ENCODE results near the gene TSPO. TPM values are rescaled to one million over a fixed set of nuclear protein-coding genes. Genes with fewer than 3 reads are reported as not detected.

TSPO gene
- total RNA-seq, 1 experiment from 2014 or later, result 144 TPM

DNA sequence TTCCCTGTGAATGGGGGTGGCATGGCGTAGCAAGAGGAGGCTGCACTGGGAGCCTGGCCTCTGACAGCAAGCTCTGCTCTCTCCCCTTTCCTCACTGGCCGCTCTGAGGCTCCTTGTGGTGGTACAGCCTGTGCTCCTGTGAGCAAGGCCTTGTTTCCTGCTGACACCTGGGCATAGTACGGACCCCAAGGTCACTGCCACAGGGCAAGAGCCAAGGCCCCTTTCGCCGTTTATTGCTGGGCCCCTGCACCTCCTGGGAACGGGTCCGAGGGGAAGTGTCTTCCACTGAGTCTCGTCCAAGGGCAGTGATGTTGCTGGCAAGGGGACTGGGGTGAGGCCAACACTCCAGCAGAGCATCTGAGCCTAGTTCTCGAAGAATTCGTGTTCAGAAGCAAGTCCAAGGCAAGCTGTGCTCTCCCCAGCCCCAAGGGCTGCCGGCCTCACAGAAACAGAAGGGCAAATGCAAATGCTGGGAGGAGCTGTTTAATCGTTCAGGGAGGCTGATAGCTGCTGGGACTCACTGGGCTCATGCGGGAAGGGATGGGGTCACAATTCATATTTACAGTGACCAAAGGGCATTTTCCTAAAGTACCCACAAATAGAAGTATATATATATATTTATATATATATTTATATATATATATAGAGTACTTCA, 51.5 kb downstream of the TSPO start:
- intact Hi-C loops (cut with micrococcal nuclease; ENCODE audit: unreplicated experiment), result no loop called here
- no peak overlapping the region for H3K4me3 ChIP-seq (ENCODE audit: low read depth in 2 of 2, low read length in 2 of 2)
- no peaks in the 10 kb centered on the region for H3K36me3 ChIP-seq (ENCODE audit: control insufficient read depth, insufficient read depth, low read length)
- no peaks in the 10 kb centered on the region for H3K9me3 ChIP-seq (ENCODE audit: control insufficient read depth, insufficient read depth, low read depth, low read length)
- BruUV-seq (replicated peaks), result no TSS peak
- H3K27me3 ChIP-seq (ENCODE audit: control insufficient read depth, insufficient read depth, low read length), result no peaks in the 10 kb centered on the region
- no peak overlapping the region for H3K27ac ChIP-seq (ENCODE audit: low read length)
- H3K4me1 ChIP-seq (ENCODE audit: control insufficient read depth, insufficient read depth, low read length), result no peaks in the 10 kb centered on the region
- ATAC-seq (no peak), DNase-seq (ENCODE audit: low read depth, low spot score) (no peak)
- CTCF ChIA-PET, result no interaction called here
- POLR2A ChIA-PET, result no interaction called here
- TF ChIP-seq, protein P1, sequence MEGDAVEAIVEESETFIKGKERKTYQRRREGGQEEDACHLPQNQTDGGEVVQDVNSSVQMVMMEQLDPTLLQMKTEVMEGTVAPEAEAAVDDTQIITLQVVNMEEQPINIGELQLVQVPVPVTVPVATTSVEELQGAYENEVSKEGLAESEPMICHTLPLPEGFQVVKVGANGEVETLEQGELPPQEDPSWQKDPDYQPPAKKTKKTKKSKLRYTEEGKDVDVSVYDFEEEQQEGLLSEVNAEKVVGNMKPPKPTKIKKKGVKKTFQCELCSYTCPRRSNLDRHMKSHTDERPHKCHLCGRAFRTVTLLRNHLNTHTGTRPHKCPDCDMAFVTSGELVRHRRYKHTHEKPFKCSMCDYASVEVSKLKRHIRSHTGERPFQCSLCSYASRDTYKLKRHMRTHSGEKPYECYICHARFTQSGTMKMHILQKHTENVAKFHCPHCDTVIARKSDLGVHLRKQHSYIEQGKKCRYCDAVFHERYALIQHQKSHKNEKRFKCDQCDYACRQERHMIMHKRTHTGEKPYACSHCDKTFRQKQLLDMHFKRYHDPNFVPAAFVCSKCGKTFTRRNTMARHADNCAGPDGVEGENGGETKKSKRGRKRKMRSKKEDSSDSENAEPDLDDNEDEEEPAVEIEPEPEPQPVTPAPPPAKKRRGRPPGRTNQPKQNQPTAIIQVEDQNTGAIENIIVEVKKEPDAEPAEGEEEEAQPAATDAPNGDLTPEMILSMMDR (IDR thresholded peaks at IDR 0.05), result no peak
- TF ChIP-seq, protein P2, sequence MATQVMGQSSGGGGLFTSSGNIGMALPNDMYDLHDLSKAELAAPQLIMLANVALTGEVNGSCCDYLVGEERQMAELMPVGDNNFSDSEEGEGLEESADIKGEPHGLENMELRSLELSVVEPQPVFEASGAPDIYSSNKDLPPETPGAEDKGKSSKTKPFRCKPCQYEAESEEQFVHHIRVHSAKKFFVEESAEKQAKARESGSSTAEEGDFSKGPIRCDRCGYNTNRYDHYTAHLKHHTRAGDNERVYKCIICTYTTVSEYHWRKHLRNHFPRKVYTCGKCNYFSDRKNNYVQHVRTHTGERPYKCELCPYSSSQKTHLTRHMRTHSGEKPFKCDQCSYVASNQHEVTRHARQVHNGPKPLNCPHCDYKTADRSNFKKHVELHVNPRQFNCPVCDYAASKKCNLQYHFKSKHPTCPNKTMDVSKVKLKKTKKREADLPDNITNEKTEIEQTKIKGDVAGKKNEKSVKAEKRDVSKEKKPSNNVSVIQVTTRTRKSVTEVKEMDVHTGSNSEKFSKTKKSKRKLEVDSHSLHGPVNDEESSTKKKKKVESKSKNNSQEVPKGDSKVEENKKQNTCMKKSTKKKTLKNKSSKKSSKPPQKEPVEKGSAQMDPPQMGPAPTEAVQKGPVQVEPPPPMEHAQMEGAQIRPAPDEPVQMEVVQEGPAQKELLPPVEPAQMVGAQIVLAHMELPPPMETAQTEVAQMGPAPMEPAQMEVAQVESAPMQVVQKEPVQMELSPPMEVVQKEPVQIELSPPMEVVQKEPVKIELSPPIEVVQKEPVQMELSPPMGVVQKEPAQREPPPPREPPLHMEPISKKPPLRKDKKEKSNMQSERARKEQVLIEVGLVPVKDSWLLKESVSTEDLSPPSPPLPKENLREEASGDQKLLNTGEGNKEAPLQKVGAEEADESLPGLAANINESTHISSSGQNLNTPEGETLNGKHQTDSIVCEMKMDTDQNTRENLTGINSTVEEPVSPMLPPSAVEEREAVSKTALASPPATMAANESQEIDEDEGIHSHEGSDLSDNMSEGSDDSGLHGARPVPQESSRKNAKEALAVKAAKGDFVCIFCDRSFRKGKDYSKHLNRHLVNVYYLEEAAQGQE (IDR thresholded peaks at IDR 0.05; ENCODE audit: insufficient read depth in 1 of 2, low read depth in 2 of 2, low read length in 1 of 2), result no peak
- TF ChIP-seq POLR2AphosphoS5 (IDR thresholded peaks at IDR 0.05; ENCODE audit: low read depth, low read length) (no peak), SIN3A (IDR thresholded peaks at IDR 0.05; ENCODE audit: borderline replicate concordance, insufficient read depth, low read depth, low read length) (no peak), TCF7L2 (IDR thresholded peaks at IDR 0.05; ENCODE audit: low read depth, low read length) (no peak)
- in situ Hi-C loops (cut with HindIII; ENCODE audit: low pct_unique_long_range_greater_than_20kb, low sequenced_read_pairs), result no loop called here

GRCh38 chr22:43203471-43203981, 52.2 kb downstream of the TSPO start:
- Histone ChIP-seq H3K27ac (ENCODE audit: low read length) (no peak overlapping the region), H3K4me1 (ENCODE audit: control insufficient read depth, insufficient read depth, low read length) (no peaks in the 10 kb centered on the region), H3K9me3 (ENCODE audit: control insufficient read depth, insufficient read depth, low read depth, low read length) (no peaks in the 10 kb centered on the region), H3K4me3 (ENCODE audit: low read depth in 2 of 2, low read length in 2 of 2) (no peak overlapping the region), H3K27me3 (ENCODE audit: control insufficient read depth, insufficient read depth, low read length) (no peaks in the 10 kb centered on the region), H3K36me3 (ENCODE audit: control insufficient read depth, insufficient read depth, low read length) (no peaks in the 10 kb centered on the region)
- in situ Hi-C loops (cut with HindIII; ENCODE audit: low pct_unique_long_range_greater_than_20kb, low sequenced_read_pairs) (no loop called here), intact Hi-C loops (cut with micrococcal nuclease; ENCODE audit: unreplicated experiment) (no loop called here)
- TF ChIP-seq, protein P1 (IDR thresholded peaks at IDR 0.05), result no peak
- no peak for TF ChIP-seq SIN3A (IDR thresholded peaks at IDR 0.05; ENCODE audit: borderline replicate concordance, insufficient read depth, low read depth, low read length)
- ChIA-PET POLR2A (no interaction called here), CTCF (no interaction called here)
- DNase-seq (ENCODE audit: low read depth, low spot score) (no peak), ATAC-seq (no peak)
- BruUV-seq (replicated peaks), result no TSS peak

Data from Panc1 (cell line).